DMS114 treated with DMSO at 0.1 percent for 48 hours (cell line): ENCODE results near the gene MAPKAPK2.

Experiments used
- DNase-seq: peaks from one replicate; lab custom pipeline; 2025; ENCODE audit not compliant: unreplicated experiment; lab: John Stamatoyannopoulos, UW

Gene MAPKAPK2

GRCh38 chr1:206682111-206682510, 2.6 kb upstream of the MAPKAPK2 start:
- no peak for DNase-seq

DNA sequence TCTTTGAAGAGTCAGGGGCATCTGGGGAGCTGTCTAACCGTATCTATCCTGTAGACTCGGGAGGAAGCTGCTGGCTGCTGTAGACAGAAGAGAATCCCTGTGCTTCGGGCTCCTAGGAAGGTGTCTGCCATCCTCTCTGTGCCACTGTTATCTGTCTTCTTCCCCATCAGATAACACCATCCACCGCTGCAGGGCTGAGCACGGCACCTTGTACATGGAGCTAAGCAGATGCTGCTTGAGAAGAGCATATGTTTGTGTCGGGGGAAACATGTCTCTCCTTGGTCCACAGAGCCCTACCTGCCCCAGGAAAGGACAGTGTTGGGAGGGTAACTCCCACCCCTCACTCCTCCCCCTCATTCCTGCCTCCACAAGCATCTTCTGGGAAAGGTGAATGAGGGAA, 1.4 kb upstream of the MAPKAPK2 start:
- no peak for DNase-seq

DNA sequence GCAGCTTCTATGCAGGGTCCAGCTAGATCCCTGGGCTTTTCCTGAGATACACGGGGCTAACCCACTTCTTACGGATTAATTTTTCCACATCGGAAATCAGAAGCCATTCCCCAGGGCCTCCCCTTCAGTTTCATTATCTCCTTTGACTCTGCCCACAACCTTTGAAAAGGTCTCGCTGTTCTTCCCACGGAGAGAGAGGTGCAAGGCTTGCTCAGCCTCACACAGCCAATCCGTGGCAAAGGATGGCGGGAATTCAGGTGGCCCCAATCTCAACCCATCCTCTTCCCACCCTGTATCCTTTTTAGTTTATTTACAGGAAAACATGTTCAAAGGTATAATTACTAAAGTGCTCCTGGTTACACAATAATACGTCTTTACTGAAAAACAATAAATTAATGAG, 702 bp upstream of the MAPKAPK2 start:
- no peak for DNase-seq

- DNase-seq = no peak
Measured at GRCh38 chr1:206685334-206685768, 646 bp downstream of the MAPKAPK2 start.

- DNase-seq = no peak
Measured at GRCh38 chr1:206685769-206686477, 1.2 kb downstream of the MAPKAPK2 start.

- DNase-seq = no peak
Measured at GRCh38 chr1:206686478-206687249, 2.0 kb downstream of the MAPKAPK2 start.

- no peak for DNase-seq
Measured at GRCh38 chr1:206687251-206687914, 2.7 kb downstream of the MAPKAPK2 start.

GRCh38 chr1:206687915-206688442, 3.3 kb downstream of the MAPKAPK2 start:
- DNase-seq = no peak

GRCh38 chr1:206690516-206690915, 5.8 kb downstream of the MAPKAPK2 start:
- no peak for DNase-seq

DNA sequence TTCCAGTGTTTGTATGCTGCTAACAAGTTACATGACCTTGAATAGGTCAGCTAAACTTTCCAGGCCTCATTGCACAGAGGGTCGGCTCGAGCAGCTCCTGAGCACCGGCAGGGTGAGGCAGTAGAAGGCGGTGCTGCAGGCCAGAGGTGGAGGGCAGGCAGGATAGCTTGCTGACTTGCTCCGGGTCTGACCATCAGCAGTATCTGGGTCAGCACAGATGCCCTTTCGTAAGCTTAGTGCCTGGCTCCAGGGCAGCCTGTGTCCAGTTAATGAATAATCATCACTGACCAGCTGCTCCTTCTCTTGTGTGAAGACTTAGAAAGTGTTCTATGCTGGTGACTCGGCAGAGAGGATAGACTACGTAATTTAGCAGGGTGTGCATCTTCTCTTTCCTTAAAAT, 6.9 kb downstream of the MAPKAPK2 start:
- DNase-seq = no peak

DNA sequence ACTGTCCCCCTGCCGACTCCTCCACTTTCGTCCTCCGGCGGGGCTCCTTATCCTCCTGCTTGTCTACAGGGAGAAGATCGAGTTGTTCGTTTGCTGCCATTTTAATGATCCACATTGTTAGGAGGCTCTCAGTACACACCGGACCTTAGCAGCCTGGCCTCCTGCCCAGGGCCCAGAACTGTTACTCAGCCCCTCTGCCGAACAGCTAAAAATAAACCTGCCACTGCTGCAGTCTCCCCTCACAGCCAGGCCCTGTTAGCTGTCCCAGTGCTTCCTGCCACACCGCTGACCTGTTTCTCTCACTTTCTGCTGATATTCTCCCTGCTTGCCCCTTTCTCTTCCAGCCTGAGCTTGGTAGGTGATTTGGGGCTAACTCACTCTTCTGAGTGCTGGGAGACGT, 8.3 kb downstream of the MAPKAPK2 start:
- no peak for DNase-seq

DNA sequence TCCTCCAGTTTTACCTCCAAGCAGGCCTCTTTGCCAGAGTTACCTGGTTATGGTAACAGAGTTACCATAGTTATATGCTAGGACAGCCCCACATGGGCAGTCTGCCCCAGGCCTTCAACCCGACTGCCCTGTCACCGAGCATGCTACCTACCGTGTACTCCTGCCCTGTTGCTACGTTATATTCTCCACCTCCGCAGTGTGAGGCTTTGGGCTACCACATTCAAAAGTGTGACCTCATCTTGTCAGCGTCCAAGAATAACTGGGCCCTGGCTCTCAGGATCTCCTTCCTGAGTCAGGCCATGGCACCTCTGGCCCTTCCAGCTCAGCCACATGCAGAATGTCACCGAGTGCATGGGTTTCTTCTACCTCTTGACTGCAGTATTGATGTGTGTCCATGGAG, 8.9 kb downstream of the MAPKAPK2 start:
- DNase-seq = no peak

DNA sequence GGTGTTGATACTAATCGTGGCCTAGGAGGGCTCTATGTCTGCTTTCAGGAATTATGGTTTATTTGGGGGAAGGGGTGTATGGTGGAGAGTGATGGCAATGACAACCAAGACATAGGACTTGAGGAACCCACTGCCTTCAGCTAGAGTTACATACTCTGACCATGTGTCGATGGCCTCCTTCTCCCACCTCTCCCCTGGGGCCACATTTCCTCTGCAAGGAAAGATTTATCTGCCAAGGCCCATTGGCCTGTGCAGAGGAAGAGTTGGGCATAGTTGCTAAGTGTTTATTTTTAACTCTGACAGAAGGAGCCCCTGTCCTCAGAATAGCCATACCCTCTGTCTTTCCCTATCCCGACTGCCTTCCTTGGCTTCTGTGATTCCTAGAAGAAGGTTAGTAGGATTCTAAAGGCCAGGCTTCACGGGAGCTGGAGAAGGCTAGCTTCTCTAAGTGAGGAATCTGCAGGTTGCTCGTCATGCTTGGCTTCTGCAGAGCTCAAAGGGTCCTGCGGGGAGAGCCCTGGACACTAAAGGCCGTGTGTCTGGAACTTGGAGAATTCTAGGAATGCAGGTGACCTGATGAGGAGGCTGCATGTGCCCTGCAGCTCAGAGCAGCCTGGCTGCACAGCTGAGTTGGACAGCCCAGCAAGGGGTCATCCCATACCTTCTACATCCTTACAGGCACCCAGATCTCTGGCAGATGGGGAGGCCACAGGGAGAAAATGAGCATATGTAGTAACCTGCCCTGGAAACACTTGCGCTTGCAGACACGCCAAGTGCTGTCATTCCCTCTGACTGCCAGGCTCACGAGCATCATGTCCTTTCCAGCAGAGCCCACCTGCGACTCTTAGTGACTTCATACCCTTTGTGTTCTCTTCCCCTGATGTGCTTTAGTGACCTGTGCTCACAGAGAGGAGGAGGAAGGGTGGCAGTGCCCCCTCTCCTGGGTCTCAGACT, 9.7 kb downstream of the MAPKAPK2 start:
- no peak for DNase-seq

GRCh38 chr1:206695733-206696132, 11.0 kb downstream of the MAPKAPK2 start:
- no peak for DNase-seq

DNA sequence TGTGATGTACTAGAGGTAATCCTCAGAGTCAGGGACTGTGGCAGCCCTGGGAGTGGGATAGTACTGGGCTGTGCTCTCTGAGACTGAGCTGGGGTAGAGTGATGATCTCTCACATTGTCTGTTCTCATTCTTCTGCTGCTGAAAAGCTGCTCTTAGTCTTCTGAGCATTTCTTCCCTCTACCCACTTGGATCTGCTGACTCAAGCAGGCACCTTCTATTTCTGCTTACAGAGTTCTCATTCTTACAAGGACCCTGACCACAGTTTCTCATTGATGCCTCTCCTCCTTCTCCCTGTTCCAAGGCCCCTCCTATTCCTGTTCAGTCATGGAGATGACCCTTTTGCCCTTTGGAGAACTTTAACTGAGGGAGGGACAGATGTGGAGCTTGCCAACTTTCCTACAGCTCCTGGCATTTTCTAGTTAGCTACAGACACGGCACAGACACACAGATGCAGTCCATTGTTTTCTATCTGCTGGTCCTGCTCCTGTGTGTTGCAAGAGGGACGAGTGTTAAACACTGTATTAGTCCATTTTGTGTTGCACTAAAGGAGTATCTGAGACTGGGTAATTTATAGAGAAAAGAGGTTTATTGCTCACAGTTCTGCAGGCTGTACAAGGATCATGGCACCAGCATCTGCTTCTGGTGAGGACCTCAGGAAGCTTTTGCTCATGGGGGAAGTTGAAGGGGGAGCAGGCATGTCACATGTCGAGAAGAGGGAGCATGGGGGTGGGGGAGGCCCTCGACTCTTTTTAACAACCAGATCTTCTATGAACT, 12.3 kb downstream of the MAPKAPK2 start:
- no peak for DNase-seq

DNA sequence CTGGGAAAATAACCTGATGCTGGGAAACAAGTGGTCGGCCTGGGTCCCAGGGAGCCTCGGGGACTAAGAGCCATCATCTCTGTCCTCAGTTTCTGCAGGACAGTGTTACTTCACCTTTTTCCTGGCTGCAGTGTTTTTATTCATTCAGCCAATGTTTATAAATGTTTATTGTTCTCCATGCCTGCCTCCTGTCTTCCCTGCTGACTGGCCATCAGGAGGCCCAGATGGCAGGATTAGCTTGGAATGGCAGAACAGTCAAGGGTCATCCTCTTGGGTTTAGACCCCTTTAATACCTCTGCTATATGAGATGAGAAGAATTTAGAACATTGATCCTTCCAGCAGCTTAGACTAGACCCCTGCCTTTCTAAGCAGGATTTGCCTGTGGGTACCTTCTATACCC, 13.3 kb downstream of the MAPKAPK2 start:
- no peak for DNase-seq

GRCh38 chr1:206699000-206699586, 14.4 kb downstream of the MAPKAPK2 start:
- DNase-seq = no peak

DNA sequence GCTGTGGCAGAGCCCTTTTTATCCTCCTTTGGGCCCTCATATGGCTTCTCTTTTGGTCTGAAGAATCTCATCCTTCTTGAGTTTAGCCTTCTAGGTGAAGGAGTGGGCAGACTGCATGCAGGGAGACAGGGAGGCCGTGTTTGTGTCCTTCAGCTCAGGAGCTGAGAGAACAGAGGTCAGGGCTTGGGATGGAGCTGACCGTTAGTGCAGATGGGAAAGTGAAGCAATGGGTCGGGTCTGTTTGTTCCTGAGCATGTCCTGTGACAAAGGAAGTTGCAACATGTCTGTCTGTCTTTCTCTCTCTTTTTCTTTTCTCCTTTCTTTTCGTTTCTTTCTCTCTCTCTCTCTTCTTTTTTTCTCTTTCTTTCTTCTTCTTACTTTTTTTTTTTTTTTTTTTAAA, 14.9 kb downstream of the MAPKAPK2 start:
- no peak for DNase-seq

DNA sequence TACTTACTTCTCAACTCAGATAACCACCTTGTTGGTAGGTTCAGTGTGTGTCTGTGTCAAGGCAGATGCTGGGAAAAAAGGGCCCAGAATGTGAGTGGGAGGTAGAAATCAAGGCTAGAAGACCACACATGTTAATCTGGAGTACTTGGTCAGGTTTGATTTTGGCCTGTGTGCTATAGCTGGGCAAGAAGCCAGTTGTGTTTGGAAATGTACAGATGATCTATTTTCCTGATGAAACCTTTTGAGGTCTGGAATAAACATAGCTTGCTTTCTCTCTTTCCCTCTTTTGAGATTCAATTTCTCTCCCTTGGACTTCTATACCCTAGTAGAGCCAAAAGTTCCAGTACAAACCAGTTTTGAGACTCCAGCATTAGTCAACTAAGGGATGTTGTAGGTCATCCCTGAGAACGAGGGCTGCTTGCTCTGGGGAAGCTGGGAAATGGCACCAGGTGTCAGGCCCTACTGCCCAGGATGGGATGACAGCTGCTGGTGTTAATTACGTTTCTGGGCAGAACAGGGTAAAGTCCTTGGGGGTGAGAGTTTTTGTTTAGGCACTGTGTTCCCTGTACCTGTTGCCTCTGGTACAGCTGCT, 15.8 kb downstream of the MAPKAPK2 start:
- no peak for DNase-seq
